NOMO-1 (cell line): ENCODE data around the gene C14orf132.

ENCODE experiments used
- DNase-seq, 2 experiments: peaks; one replicate each; lab custom pipeline; 2025; ENCODE audit not compliant: unreplicated experiment in 2 of 2; lab: John Stamatoyannopoulos, UW

C14orf132 gene

GRCh38 chr14:96081767-96082400, 42.7 kb downstream of the C14orf132 start:
- DNase-seq = no peak

DNA sequence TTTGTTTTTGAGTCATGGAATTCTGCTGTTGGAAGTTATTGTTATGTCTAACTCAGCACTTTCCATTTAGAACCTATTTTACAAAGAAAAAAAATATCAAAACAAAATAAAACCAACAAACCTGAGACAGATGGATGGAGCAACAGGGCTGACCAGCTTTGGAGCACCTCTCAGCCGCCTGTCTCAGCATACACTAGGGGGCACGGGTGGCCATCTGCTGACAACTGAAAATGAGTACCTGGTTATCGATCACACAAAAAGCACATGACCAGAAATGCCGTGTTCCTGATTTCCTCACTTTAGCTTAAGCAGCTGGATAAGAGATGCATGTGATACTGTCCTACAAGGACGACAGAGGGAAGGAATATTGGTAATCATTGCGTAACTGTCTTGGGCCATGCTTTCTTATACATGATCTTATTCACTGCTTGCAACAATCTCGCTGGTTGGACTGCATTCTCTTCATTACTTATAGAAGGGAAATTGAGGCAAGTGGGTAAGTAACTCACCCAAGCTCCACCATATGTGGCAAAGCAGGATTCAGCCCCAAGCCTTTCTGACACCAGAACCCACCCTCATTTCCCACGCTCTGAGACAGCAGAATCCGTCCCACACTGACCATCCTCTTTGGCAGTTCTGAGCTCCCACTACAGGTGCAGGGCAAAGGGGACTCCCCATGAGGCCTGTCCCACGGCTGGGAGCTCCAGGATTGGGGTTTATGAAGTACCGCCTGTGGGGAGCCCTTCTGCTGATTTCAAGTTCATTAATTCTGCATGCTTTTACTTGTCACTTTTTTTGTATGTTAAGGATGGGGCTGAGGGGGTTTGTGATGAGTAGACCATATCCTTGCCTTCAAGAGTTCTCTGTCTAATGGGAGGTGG, 43.5 kb downstream of the C14orf132 start:
- no peak for DNase-seq

- DNase-seq = no peak
Observed at GRCh38 chr14:96083667-96084320, 44.6 kb downstream of the C14orf132 start.

GRCh38 chr14:96084796-96085195, 45.6 kb downstream of the C14orf132 start:
- no peak for DNase-seq

DNA sequence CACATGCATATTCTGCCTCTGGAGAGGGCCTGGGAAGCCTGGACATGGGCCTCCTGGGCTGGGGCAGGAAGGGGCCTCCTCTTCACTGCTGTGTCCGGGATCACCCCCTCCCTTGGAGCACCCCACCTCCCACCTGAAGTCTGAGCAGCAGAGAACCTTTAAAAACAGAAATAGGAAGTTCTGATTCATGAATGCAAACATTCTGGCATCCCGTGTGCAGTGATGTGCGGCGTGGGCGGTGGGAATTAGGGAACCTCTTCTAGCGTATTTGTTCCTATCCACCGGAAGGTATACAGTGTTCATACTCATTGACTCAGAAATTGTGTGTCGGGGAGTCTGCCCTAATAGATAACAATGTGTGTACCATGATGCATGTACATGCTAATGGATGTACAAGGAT, 46.2 kb downstream of the C14orf132 start:
- DNase-seq = no peak

- DNase-seq = no peak
Observed at GRCh38 chr14:96086032-96086431, 46.9 kb downstream of the C14orf132 start.

DNA sequence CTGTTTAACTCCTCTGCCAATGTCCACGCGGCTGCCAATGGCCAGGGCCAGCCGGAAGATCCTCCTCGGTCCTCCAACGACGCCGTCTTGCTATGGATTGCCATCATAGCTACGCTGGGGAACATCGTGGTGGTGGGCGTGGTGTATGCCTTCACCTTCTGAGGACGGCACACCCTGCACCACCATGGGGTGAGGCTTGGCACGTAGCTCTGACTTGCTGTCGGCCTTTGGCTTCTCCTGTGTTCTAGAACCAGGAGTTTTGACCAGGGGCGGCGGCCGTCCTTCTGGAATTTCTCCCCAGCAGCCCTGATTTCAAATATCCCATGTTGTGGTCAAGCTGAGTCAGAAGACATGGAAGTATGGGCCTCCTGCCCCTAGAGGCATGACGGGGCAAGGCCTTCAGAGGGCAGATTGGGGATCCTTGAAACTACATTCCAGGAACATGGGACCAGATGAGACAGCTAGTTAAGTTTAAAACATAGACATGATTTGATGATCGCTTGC, 47.5 kb downstream of the C14orf132 start:
- DNase-seq = no peak

DNA sequence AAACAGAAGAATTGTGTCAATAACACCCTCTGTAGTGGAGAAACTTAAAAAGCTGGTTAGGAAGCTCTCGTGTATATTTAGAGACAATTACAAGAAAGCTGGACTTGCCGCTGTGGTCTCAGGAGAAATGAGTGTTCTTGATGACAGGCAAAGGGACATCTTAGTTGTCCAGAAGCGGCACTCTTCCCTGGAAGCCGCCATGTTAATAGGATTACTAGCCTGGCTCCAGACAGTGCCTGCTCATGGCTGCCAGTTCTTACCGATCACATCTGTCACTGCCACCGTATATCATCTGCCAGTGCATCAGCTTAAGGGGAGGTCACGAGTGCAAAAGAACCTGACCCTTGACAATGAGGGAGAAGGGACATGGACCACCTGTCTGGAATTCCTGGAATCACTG, 48.9 kb downstream of the C14orf132 start:
- DNase-seq = no peak

- no peak for DNase-seq
Observed at GRCh38 chr14:96088481-96088880, 49.3 kb downstream of the C14orf132 start.

DNA sequence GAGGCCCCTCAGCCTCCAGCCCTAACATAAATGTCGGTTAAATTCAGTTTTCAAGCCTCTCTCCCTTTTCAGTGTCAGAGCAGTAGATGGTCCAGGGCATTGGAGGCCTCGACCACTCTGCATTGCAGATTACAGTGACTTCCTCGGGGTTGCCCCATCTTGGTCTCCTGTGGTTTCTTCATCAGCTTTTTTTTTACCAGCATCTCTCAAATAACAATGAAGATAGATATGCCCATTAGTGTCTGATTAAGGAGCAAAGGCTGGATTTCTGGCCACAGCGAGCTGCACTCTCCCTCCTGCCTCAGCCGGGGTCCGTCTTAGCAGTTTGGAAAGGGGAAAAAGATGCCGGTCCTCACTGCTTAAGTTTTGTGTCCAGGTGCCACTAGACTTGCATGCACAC, 49.7 kb downstream of the C14orf132 start:
- DNase-seq = no peak

DNA sequence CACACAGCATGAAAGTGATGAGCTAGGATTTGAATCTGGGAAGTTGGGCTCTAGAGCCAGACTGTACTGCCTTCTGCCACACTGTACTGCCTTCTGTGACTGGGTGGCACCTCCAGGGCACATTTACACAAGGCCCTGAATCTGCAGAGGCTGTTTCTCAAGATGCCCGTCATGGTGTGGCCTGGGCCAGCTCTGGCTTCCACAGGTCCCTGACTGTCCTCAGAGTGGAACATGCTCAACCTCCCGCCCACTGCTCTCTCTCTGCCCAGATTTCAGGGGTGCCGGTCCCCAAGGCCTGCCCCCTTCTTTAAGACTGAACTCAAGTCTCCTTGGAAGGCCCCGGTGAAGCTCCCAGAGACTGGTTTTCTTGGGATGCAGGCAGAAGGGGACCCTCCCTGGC, 50.2 kb downstream of the C14orf132 start:
- no peak for DNase-seq

DNA sequence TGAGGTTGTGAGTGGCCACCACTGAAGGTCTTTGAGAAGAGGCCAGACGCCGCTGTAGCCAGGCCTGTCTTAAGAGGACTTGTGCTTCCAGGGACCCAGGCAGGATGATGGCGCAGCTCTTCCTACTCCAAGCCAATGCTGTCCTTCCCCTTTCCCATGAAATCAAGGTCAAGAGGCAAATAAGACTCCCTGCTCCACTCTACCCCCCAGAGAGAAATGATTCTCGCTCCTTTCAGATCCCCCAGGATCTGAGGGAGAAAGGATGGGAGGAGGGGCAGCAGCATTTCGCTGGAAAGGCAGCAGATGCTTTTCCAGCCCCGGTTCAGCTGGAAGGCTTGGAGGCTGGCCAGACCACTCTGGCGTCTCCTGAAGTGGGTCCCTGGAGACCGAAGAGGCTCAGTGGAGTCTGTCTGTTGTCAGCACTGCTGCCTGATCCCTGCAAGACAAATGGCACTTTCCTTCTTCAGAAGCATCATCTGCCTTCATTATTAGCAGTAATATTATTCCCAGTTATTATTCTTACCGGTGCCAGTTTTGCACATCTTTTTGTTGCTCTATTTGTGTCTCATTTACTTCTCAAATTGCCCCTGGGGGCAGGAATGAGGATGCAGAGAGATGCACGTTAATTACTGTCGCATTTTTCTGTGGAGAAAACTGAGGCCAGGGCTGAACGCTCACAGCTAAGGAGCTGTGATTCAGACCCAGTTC, 51.4 kb downstream of the C14orf132 start:
- DNase-seq = no peak

- DNase-seq = no peak
Observed at GRCh38 chr14:96091149-96091693, 52.1 kb downstream of the C14orf132 start.

- no peak for DNase-seq
Observed at GRCh38 chr14:96091941-96092411, 52.8 kb downstream of the C14orf132 start.

DNA sequence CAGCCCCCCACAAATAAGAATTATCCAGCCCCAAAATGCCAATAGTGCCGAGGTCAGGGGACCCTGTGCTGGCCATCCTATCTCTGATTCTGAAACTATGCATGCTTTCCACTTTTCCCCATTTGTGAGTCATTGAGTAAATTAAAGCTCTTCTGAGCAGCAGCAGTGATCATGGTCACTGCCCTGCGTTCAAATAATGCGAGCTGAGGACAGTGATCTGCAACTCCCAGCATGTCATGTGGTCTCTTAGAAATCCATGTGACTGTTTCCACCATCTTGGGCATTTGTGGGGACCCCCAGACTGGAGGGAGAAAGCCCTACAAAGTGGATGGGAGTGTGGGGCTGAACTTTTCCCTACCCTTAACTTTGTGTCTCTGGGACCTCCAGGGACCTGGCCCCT, 53.8 kb downstream of the C14orf132 start:
- DNase-seq = no peak

DNA sequence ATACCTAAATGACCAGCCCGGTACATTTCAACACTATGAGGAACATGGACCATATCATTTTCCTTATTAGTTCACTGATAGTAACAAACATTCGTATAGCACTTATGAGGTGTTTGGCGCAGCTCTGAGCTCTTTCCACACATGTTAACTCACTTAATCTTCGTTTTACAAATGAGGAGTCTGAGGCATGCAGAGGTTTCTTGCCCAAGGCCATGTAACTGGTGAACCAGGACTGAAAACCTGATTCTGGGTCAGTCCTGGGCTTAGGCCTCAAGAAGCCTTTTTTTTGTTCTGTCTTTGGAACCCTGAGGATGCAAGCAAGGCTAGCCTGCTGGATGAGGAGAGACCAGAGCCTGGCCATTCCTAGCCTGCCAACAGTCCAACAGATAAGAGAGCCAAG, 55.0 kb downstream of the C14orf132 start:
- DNase-seq = no peak

- DNase-seq = no peak
Observed at GRCh38 chr14:96094656-96095055, 55.5 kb downstream of the C14orf132 start.

DNA sequence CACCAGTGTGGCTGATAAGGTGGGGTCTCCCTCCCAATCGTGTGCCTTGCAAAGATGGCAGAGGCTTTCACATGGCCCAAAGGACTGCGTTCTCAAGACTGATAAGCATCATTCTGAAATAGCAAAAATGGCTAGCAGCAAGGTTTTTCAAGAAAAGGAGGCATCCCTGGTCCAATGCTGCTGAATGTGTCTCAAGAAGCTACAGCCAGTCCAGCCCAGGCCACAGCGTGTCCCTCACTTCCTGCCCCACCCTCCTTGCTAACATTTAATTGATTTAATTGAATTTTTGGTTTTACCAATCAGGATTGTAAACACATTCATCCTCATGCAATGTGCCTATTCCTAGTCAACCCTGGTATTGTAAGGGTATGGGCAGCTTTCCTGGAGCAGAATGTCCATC, 55.9 kb downstream of the C14orf132 start:
- DNase-seq = no peak

DNA sequence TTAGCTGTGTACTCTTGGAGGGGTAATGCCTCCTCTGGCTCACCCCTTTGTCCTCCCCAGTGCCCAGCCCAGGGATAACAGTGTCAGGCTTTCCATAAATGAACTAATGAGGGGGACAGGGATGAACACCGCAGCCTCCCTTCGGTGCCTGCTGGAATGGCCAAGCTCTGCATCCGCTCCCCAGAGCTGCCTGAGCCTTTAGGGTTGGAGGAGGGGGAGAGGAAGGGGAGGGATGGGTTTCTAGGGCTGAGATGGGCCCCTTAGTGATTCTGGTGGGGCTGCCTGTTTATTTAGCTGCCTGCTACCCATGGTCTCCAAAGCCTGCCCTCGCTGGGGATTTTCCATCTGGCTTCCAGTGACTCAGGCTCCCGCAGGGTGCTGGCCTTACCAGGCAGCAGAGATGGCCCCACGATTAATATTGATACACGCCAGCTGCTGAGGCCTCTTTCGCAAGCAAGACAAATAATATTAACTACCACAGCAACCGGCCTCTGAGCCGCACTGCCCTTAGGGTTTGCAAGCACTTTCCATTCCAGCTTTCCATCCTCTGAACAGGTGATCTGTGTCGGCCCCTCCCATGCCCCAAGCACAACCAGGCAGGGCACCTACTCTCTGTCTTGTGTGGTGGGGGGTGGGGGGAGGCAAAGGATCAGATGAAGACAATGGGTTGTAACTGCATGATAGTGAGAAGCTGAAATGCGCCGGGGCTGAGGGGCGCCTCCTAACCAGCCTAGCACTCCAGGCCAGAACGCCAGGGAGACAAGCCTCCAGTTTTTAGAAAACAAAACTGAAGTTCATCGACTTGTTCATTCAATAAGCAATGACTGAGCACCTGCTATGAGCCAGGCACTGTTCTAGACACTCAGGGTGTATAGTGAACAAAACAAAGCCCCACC, 56.7 kb downstream of the C14orf132 start:
- DNase-seq = no peak
